ENCODE measurements around the gene ARGLU1.

GRCh38 chr13:106616729-106617128 lies 48.8 kb upstream of the ARGLU1 start:
- TF ChIP-seq CTCF (IDR thresholded peaks at IDR 0.05; ENCODE audit: low read depth, low read length) (no peak), POLR2A (IDR thresholded peaks at IDR 0.05; ENCODE audit: extremely low read depth, insufficient read length) (no peak), MAX (IDR thresholded peaks at IDR 0.05; ENCODE audit: low read depth, low read length) (no peak)
